GM12864 (cell line): ENCODE results near the gene DNAH5.

Experiments used
- DNase-seq: peaks from one replicate; pipeline ENCODE4 v3.0.0-alpha.2; 2011; ENCODE audit warnings: low read depth
- H3K4me3 ChIP-seq: 2 replicates; pipeline ENCODE4 v1.5.1; 2011; ENCODE audit warnings: mild to moderate bottlenecking, low read depth, low read length, control low read depth
- CTCF ChIP-seq: IDR thresholded peaks from 2 replicates; pipeline ENCODE4 v1.5.1; 2011; ENCODE audit warnings: low read depth, mild to moderate bottlenecking, moderate library complexity, low read length, control low read depth, inconsistent platforms; ENCODE audit errors: missing control alignments

DNAH5 gene

GRCh38 chr5:13745508-13745907, 199.0 kb downstream of the DNAH5 start:
- no peak overlapping the region for H3K4me3 ChIP-seq
- no peak for TF ChIP-seq CTCF
- DNase-seq, result no peak

- DNase-seq, result no peak
- no peak overlapping the region for H3K4me3 ChIP-seq
- TF ChIP-seq CTCF, result no peak
These were observed 204.0 kb downstream of the DNAH5 start for GRCh38 chr5:13740471-13740870.

GRCh38 chr5:13739479-13739878, 205.0 kb downstream of the DNAH5 start:
- no peak for TF ChIP-seq CTCF
- no peak overlapping the region for H3K4me3 ChIP-seq
- no peak for DNase-seq

GRCh38 chr5:13735691-13736090, 208.8 kb downstream of the DNAH5 start:
- no peak for DNase-seq
- no peak for TF ChIP-seq CTCF
- no peak overlapping the region for H3K4me3 ChIP-seq

GRCh38 chr5:13731121-13731628, 213.3 kb downstream of the DNAH5 start:
- no peak for DNase-seq
- H3K4me3 ChIP-seq, result no peak overlapping the region
- TF ChIP-seq CTCF, result no peak

- DNase-seq, result no peak
- no peak for TF ChIP-seq CTCF
- no peak overlapping the region for H3K4me3 ChIP-seq
These were observed 235.6 kb downstream of the DNAH5 start for GRCh38 chr5:13708906-13709305.

- no peak for DNase-seq
- TF ChIP-seq CTCF, result no peak
- H3K4me3 ChIP-seq, result no peak overlapping the region
These were observed 236.1 kb downstream of the DNAH5 start for GRCh38 chr5:13708432-13708831.
